ENCODE results near the gene CASP5.
"Not testable (repeated sequence)": the region's sequence is repeated elsewhere in the genome, so short reads cannot be mapped to it uniquely, and the experiment has no call there.

Gene CASP5

DNA sequence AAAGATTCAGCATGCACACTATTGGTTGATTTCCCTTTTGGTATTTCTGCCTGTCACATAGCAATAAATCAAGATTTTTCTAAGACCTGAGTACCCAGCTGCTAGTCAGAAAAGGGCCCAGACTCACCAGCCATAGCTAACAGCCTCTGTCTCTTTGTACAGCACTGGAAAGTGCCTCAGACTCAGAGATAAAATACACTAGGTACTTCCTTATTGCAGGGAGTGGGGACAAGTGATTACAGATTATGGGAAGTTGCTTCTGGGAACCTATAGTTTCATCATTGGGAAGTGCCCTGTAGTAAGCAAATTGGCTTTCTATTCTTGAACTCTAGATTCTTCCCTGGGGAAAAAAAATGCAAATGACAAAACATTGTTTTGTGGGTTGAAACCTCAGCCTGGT is at the start of gene CASP5:
CASP5 (minus strand) TSS at position 166 of the 400 bp plus-strand sequence; CDS start at position 134, 32 bp downstream.
- FAIRE-seq = no peak

DNA sequence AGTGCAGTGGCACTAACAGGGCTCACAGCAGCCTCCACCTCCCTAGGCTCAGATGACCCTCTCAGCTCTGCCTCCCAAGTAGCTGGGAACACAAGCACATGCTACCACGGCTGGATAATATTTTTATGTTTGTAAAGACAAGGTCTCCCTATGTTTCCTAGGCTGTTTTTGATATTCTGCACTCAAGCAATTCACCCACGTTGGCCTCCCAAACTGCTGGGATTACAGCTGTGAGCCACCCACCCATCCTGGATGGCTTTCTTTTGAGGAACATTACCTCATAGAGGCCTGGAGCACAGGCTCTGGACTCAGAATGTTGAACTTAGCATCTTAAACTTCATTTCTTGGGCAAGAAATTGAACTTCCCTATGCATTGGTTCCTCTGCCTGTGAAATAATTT is 49.1 kb upstream of the CASP5 start:
- FAIRE-seq = not testable (repeated sequence)

DNA sequence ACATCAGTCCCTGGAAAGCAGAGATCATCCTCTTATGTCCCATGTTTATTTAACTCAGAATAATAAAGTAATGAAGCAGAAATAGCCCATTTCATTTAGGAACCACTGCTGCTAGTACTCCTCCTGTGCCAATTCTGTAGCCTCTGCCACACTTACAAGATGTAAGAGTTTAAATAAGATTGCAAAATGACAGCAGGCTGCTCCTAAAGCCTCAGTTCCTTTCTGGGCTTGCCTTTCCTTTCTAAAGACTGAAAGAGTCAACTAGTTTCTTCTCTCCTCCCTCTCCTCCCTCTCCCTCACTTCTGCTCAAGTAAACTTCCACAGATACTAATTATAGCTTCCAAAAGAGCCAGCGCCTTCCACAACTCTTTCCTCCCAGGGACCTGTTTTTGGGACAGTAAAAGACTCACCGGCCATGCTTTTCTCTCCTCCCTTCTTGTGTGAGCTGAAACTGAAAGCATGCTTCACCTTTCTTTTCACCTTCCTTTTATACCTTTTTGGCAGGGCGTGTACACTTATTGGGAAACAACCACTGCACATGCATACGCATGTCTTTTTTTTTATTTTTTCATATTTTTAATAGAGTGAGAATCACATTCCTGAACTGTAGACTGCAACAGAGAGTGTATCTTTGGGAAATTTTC is 48.2 kb upstream of the CASP5 start:
- FAIRE-seq = no peak

DNA sequence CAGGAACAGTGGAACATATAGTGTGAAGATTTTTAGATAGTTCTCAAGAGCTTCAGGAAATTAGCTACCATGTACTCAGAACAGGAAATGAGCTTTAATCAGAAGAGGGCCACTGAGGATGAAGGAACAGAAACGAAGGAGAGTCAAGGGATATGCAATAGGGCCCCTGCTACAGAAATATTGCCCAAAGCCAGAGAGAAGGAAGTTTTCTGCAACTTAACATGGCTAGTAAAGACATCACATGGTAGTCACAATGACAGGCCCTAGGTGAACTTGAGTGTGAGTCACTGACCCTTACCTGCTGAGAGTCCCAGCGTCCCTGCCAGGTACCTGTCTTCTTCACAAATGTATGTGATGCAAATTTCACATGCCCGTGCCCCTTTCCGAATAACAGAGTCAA is 47.3 kb upstream of the CASP5 start:
- FAIRE-seq = no peak

DNA sequence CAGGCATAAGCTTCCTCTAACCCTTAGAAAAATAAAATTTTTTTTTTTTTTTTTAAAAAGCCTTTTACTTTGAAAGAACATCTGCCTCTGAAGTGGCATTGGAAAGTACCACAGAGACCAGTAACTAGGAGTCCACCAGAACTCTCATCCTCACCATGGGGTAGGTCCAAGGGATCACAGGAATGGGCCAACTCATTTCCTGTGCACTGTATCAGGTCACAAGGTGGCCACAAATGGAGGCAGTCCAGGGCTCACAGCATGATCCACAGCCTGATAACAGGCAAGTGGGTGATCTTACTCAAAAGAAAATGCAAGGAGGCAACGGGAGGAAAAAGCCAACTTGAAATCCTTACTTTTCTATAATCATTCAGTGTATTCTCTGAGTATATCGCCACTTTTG is 46.8 kb upstream of the CASP5 start:
- not testable (repeated sequence) for FAIRE-seq

DNA sequence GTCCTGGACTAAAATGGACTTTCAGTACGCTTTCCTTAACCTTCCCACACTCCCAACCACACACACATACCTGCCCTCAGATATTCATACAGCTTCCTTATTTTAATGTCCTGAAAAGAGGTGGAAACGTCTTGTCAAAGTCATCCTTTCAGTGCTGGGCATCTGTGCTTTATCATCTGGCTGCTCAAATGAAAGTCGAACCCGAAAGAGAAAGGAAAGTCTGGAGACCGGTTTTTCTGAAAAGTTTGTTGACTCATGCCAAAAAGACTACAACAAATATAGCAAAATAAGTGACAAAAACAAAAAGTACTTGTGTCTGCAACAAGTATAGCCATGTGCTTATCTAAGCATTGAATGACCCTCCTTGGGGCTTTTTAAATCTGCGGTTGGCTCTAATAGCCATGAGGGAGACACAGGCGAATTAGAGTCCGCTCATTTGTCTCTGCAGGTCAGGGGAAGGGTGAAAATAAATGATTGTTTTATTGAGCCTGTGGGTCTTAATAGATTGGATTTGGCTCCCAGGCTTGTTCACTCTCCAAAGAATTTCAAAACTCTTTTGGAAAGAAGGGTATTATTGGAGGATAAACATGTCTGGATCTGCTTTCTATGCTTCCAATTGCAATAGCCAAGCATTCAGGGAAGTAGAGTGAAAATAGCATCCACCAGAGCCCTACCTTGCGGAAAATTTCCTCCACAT is 40.4 kb upstream of the CASP5 start:
- not testable (repeated sequence) for FAIRE-seq

DNA sequence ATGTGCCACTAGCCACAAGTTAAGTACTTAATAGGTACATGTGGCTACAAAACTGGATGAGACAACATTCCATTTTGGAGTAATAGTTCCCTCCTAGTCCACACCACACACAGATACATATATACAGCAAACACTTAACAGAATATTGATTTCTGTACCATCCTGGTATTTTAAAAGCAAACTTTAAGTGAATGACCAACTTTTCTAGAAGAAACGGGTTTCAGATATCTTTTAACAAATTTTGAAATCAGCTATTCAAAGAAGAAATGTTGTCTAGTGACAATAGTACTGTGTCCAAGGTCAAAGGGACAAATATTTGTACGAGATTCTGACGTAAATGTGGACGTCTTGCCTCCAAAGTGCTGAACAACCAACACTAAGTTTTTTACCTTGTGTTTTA is 34.5 kb upstream of the CASP5 start:
- FAIRE-seq = no peak

DNA sequence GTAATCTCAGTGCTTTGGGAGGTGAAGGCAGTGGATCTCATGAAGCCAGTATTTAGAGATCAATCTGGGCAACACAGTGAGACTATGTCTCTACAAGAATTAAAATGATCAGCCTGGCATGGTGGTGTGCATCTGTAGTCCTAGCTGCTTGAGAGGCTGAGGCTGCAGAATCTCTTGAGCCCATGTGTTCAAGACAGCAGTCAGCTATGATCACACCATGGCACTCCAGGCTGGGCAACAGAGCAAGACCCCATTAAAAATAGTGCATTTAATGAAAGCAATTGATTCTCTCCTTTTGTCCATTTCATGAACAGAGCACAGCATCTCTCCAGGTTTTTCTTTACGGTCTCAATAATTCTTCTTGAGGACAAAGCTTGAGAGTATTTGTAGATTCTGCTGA is 33.5 kb upstream of the CASP5 start:
- no peak for FAIRE-seq

DNA sequence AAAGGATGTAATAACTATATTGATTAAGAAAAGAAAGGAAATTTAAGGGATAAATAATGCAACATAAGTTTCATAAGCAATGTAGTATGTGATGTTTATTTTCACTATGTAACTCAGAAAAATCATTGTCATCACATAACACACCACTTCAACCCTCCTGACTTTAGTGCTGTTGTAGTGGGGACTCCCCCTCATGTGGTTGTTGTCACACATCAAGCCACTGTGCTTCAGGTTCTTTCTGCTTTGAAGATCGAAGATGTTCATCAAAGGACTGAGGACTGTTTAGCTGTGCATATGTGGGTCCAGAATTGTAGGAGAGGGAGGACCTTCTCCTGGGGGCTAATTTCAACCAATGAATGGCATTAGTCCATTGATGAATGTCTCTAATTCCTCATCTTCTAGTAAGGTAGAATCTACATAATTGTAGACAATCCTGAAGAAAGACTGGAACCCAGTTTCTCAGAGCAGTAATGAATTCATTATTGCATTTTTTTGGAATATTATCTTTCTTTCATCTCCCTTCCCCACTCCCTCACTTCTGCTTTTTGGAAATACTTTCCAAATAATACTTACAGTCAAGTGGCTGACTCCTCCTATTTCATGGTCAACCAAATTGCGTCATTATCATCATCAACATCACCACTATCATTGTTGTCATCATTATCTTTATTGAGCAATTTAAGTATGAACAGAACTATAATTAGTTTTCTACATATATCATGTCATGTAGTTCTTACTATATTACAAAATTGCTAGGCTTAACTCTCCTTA is 31.9 kb upstream of the CASP5 start:
- FAIRE-seq = no peak

DNA sequence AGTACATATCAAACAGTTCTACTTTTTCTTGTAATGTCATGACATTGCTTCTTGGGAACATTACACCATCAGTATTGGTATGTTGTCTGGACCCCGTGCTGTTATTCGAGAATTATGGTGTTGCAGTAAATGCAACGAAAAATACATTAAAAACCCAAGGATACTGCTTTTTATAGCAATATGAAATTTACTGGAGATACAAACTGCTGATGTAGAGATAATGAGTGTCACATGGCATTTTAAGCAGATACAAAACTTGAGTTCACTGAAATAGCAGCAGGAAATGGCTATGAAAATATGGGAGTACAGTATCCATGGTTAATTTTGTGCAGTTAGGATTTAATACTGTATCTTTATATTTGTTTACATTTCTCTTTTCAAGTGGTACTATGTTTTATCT is 29.5 kb upstream of the CASP5 start:
- FAIRE-seq = no peak

DNA sequence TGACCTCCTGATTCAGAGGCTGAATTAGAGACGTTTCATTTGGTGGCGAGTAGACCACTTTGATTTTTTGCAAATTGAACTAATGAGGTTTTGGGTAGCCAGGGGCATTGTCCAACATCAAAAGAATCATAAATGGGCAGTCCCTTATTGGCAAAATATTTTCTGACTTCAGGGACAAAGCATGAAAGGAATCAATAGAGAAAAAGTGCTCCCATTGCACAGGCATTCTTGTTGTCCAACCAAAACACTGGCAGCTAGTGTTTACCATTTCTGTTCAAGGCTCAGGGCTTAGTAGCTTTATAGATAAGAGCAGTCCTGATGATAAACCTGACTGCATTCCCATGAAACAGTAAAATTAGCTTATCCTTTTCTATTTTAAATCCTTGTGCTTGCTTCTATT is 28.6 kb upstream of the CASP5 start:
- no peak for FAIRE-seq

DNA sequence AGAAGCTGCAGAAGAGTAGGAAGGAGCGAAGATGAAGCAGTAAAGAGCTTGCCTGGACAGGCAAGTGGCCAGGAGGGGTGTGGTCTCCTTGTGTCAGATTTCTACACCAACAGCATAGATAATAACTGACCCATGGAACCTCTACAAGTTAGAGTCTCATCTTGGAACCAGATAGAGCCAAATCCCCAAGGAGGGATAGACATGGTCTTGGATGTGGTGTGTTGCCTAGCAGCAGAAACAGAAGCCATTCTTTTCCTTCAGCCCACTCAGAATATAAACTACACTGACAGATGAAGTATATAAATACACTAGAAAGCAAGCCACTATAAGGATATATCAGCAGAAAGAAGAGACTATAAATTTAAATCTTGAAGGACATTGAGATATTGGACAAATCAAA is 26.5 kb upstream of the CASP5 start:
- no peak for FAIRE-seq

DNA sequence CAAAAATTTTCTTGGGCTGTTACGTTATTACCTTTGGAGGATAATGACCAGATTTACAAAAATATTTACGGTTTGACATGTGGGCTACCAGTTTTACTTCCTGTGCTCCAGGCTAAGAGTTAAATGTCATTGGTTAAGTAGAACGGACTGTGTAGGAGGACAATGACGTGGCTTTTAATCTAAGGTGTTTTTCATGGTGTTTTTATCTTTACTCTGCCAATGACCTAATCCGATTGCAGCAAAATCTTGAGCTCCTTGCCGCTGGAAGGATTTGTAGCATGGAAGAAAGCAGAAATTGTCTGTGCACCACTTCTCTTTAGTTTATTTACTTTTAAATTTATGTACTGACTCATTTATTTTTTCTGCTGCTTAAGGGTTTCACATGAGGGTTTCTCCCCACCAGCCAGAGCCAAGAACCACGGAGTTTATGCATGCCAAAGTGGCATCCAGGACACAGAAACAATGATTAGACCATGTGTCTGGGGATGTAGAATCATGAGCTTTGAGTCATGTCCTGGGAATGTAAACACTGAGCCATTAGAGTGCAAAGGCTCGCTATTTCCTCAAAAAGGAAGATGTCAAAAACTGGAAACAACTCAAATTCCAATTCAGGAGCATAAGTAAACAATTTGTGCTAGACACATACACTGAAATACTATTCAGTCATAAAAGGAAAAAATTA is 24.1 kb upstream of the CASP5 start:
- FAIRE-seq = no peak

DNA sequence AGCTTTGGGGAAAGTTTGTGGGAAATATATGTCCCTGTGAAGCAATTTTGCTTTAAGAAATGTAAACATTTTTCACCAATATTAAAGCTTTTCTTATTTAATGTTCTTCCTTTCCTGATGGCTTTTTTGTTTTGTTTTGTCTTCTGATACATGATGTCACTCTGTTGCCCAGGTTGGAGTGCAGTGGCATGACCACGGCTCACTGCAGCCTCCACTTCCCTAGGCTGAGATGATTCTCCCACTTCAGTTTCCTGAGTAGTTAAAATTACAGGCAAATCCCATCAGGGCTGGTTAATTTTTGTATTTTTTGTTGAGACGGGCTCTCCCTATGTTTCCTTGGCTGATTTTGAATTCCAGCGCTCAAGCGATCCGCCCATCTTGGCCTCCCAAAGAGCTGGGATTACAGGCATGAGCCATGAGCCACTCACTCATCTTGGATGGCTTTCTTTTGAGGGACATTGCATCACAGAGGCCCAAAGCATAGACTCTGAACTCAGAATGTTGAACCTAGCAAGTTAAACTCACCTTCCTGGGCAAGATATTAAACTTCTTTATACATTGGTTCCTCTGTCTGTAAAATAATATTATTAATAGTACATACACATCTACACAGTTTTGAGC is 22.8 kb upstream of the CASP5 start:
- no peak for FAIRE-seq

DNA sequence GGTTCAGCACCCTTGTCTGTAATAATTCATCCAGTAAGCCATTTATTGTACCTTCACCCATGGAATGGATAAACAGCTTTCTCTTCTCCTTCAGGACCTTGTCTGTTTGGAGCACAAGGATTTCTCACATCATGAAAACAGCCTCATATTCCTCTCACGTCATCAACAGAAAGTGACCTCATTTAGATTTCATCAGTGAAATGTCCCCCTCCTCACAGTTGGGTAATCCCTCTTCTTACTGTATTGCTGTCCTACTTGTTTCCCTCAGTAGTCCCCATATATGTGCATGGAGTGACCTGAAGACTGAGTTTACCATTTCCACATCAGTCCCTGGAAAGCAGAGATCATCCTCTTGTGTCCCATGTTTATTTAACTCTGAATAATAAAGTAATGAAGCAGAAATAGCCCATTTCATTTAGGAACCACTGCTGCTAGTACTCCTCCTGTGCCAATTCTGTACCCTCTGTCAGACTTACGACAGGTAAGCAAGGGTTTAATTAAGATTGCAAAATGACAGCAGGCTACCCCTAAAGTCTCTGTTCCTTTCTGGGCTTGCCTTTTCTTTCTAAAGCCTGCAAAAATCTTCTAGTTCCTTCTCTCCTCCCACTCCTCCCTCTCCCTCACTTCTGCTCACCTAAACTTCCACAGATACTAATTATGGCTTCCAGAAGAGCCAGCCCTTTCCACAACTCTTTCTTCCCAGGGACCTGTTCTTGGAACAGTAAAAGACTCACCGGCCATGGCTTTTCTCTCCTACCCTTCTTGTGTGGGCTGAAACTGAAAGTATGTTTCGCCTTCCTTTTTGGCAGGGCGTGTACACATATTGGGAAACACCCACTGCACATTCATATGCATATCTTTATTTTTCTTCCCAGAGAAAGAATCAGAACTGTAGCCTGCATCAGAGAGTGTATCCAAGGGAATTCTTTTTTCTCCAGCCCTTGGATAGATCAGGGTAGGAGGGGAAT is 21.9 kb upstream of the CASP5 start, which contains the start of gene CARD16:
CARD16 (minus strand) TSS at position 779 of the 968 bp plus-strand sequence; CDS start at position 741, 38 bp downstream.
- FAIRE-seq = not testable (repeated sequence)

DNA sequence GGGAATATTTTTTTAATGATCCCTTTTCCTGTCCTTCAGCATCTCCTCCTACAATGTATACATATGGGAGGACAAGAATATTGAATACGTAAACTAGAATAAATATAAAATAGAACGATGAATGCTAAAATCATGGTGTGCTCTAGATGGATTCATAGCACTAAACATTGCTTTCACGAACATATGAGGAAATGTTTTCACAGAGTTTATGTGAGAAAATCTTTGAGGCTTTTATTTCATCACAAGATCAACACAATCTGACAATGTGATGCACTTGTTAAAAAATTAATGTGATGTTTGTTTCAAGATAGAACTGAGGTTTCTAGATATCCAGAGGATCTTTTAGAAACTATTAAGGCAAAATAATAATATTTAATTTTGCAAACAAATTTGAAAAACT is 19.2 kb upstream of the CASP5 start:
- FAIRE-seq = no peak

DNA sequence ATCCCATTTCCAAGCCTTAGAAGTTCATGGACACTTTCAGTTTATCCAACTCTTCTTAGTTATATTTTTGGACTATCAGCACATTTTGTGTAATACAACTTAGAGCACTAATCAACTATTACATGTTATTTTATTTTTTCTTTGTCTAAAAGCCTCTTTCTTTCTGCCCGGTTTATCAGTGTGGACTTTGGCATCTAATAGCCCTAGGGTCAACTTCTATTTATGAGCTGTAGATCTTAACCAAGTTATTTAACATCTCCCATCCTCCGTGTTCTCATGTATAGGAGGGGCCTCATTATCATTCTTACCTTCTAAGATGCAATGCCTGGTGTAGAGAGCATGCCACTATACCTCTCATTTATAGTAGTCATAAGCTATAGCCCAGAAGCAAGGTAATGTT is 17.7 kb upstream of the CASP5 start:
- FAIRE-seq = no peak

DNA sequence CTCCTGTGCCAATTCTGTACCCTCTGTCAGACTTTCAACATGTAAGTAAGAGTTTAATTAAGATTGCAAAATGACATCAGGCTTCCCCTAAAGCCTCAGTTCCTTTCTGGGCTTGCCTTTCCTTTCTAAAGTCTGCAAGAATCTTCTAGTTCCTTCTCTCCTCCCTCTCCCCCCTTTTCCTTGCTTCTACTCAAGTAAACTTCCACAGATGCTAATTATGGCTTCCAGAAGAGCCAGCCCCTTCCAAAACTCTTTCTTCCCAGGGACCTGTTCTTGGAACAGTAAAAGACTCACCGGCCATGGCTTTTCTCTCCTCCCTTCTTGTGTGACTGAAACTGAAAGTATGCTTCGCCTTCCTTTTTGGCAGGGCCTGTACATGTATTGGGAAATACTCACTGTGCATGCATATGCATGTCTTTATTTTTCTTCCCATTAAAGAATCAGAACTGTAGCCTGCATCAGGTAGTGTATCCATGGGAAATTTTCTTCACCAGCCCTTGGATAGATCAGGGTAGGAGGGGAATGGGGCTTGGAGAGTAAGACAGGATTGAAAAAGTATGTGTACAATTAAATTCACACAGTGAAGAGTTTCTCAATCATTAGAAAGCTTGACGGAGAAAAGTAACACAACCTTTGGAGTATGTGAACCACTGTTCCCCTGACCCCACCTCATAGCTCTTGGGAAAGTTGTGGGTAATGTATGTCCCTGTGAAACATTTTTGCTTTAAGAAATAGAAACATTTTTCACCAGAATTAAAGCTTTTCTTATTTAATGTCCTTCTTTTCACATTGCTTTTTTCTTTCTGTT is 12.0 kb upstream of the CASP5 start, which contains the start of gene CASP1:
CASP1 (minus strand) TSS at position 332 of the 808 bp plus-strand sequence; CDS start at position 301, 31 bp downstream.
- no peak for FAIRE-seq

DNA sequence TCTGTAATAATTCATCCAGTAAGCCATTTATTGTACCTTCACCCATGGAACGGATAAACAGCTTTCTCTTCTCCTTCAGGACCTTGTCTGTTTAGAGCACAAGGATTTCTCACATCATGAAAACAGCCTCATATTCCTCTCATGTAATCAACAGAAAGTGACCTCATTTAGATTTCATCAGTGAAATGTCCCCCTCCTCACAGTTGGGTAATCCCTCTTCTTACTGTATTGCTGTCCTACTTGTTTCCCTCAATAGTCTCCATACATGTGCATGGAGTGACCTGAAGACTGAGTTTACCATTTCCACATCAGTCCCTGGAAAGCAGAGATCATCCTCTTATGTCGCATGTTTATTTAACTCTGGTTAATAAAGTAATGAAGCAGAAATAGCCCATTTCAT is 11.4 kb upstream of the CASP5 start:
- FAIRE-seq = not testable (repeated sequence)

DNA sequence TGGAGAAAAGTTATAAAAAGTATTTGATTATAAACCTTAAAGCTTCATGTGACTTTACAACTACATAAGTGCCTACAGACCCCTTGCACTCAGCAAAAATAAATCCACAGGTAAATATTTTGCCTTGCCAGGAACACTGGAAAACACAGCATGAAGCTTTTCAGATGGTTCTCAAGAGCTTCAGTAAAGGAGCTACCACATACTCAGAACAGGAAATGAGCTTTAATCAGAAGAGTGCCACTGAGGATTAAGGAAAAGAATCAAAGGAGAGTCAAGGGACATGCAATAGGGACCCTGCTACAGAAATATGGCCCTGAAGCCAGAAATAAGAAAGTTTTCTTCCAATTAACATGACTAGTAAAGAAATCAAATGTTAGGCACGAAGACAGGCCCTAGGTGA is 10.8 kb upstream of the CASP5 start:
- FAIRE-seq = no peak

DNA sequence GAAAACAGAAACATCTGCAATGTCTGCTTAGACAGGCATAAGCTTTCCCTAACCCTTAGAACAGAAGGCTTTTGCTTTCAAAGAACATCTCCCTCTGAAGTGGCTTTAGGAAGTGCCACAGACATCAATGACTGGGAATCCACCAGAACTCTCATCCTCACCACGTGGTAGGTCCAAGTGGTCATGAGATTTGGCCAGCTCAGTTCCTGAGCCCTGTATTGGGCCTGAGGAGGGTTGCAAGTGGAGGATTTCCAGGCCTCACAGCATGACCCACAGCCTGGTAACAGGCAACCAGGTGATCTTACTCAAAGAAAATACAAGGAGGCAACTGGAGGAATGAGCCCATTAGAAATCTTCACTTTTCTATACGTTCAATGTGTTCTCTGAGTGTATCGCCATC is 10.4 kb upstream of the CASP5 start:
- no peak for FAIRE-seq
